H1 (cell line): ENCODE measurements around the gene NDUFS8. TPM values are rescaled to one million over a fixed set of nuclear protein-coding genes. Genes with fewer than 3 reads are reported as not detected.

Experiments used
- CTCF ChIA-PET: fragments of 300-600 bp; sonication (Branson Sonifier 250); formaldehyde crosslinking; loops from one replicate; lab custom pipeline; 2021; ENCODE audit not compliant: partially characterized antibody; lab: Charles Lee
- POLR2A ChIA-PET: fragments of 300-600 bp; sonication (Branson Sonifier 250); formaldehyde crosslinking; loops from one replicate; lab custom pipeline; 2021; ENCODE audit warnings: inconsistent platforms; ENCODE audit not compliant: partially characterized antibody; lab: Charles Lee
- DNase-seq, 2 experiments: peaks; one replicate each; pipeline versions ENCODE4 v3.0.0 to v3.0.0-alpha.2; 2010 to 2022; ENCODE audit warnings: low spot score in 2 of 2, low read depth in 1 of 2, mixed read lengths in 1 of 2
- FAIRE-seq: peaks from 2 replicates; lab custom pipeline; 2011; peaks lifted over from hg19 to GRCh38; lab: Jason Lieb, UNC
- H2AFZ ChIP-seq: 2 replicates; pipeline ENCODE4 v1.8.1; 2012; ENCODE audit warnings: low read length, inconsistent platforms
- H2AK5ac ChIP-seq: 2 replicates; pipeline ENCODE4 v1.6.1; 2013; ENCODE audit warnings: low read depth, low read length
- H2BK120ac ChIP-seq: replicated peaks from 2 replicates; pipeline ENCODE3; 2013; ENCODE audit warnings: low read depth, low read length, inconsistent platforms
- H2BK12ac ChIP-seq: 2 replicates; pipeline ENCODE4 v1.6.1; 2013; ENCODE audit warnings: low read depth, low read length
- H2BK15ac ChIP-seq: 2 replicates; pipeline ENCODE4 v1.6.1; 2013; ENCODE audit warnings: low read length
- H2BK20ac ChIP-seq: 2 replicates; pipeline ENCODE4 v1.6.1; 2013; ENCODE audit warnings: low read length
- H2BK5ac ChIP-seq: 2 replicates; pipeline ENCODE4 v1.6.1; 2013; ENCODE audit warnings: low read depth, low read length
- H3K14ac ChIP-seq: 2 replicates; pipeline ENCODE4 v1.6.1; 2013; ENCODE audit warnings: inconsistent platforms; ENCODE audit not compliant: insufficient read length
- H3K18ac ChIP-seq: 2 replicates; pipeline ENCODE4 v1.6.1; 2013; ENCODE audit warnings: low read length; ENCODE audit errors: extremely low read depth
- H3K23ac ChIP-seq: 2 replicates; pipeline ENCODE4 v1.6.1; 2013; ENCODE audit warnings: inconsistent platforms; ENCODE audit not compliant: insufficient read length
- H3K23me2 ChIP-seq: 2 replicates; pipeline ENCODE4 v1.6.1; 2013; ENCODE audit warnings: low read depth, low read length
- H3K27ac ChIP-seq: 2 replicates; pipeline ENCODE4 v1.6.1; 2011; ENCODE audit warnings: low read depth, low read length, inconsistent platforms
- H3K27me3 ChIP-seq, 4 experiments: replicated peaks in 1 of 4; 1 replicate in 1 of 4; 2 replicates in 3 of 4; pipeline versions ENCODE4 v1.6.1 to v1.8.1; 2011 to 2013; ENCODE audit warnings: low read length in 3 of 4, mild to moderate bottlenecking in 3 of 4, inconsistent platforms in 2 of 4, mixed read lengths in 2 of 4, moderate library complexity in 1 of 4; ENCODE audit not compliant: control insufficient read depth in 3 of 4, insufficient read depth in 3 of 4; ENCODE audit errors: extremely low read depth in 1 of 4
- H3K36me3 ChIP-seq, 4 experiments: 2 replicates each; pipeline versions ENCODE4 v1.6.1 to v1.8.1; 2011 to 2013; ENCODE audit warnings: mild to moderate bottlenecking in 4 of 4, low read length in 3 of 4, moderate library complexity in 2 of 4, control low read depth in 1 of 4, inconsistent platforms in 1 of 4; ENCODE audit not compliant: insufficient read depth in 4 of 4, control insufficient read depth in 2 of 4
- H3K4ac ChIP-seq: replicated peaks from 2 replicates; pipeline ENCODE3; 2013; ENCODE audit warnings: low read length, low read depth, mixed read lengths, inconsistent platforms; ENCODE audit not compliant: insufficient read length
- H3K4me1 ChIP-seq, 4 experiments: replicated peaks in 1 of 4; 1 replicate in 1 of 4; 2 replicates in 3 of 4; pipeline versions ENCODE4 v1.6.1 to v1.8.1; 2011 to 2013; ENCODE audit warnings: low read length in 3 of 4, inconsistent platforms in 2 of 4, mixed read lengths in 1 of 4; ENCODE audit not compliant: insufficient read depth in 4 of 4, control insufficient read depth in 3 of 4
- H3K4me2 ChIP-seq, 2 experiments: 2 replicates each; pipeline versions ENCODE4 v1.6.1 to v1.8.1; 2011 to 2013; ENCODE audit warnings: low read depth in 2 of 2, low read length in 2 of 2, control low read depth in 1 of 2, inconsistent platforms in 1 of 2, mild to moderate bottlenecking in 1 of 2; ENCODE audit not compliant: insufficient read depth in 1 of 2
- H3K4me3 ChIP-seq, 4 experiments: fragments of 200-600, 300-600 bp in 1 of 4; sonication (generic), shearing (Covaris generic), sonication (Bioruptor Twin) in 1 of 4; 2 replicates each; pipeline versions ENCODE4 v1.5.1 to v1.8.1; 2011 to 2016; ENCODE audit warnings: low read length in 4 of 4, low read depth in 3 of 4, control low read depth in 2 of 4, inconsistent platforms in 2 of 4, mild to moderate bottlenecking in 2 of 4, mixed read lengths in 1 of 4, moderate library complexity in 1 of 4; ENCODE audit not compliant: insufficient read depth in 2 of 4; ENCODE audit errors: extremely low read depth in 1 of 4
- H3K56ac ChIP-seq: replicated peaks from 2 replicates; pipeline ENCODE3; 2013; ENCODE audit warnings: low read depth, mild to moderate bottlenecking, mixed read lengths, low read length, inconsistent platforms; ENCODE audit not compliant: insufficient read length
- H3K79me1 ChIP-seq: 2 replicates; pipeline ENCODE4 v1.6.1; 2013; ENCODE audit warnings: low read depth, low read length, control low read depth
- H3K79me2 ChIP-seq, 2 experiments: 2 replicates each; pipeline versions ENCODE4 v1.6.1 to v1.8.1; 2012 to 2013; ENCODE audit warnings: low read length in 2 of 2, mild to moderate bottlenecking in 2 of 2, inconsistent platforms in 1 of 2; ENCODE audit not compliant: insufficient read depth in 2 of 2, control insufficient read depth in 1 of 2
- H3K9ac ChIP-seq, 4 experiments: replicated peaks in 1 of 4; 1 replicate in 1 of 4; 2 replicates in 3 of 4; pipeline versions ENCODE4 v1.6.1 to v1.8.1; 2011 to 2013; ENCODE audit warnings: low read depth in 3 of 4, low read length in 3 of 4, control low read depth in 2 of 4, mild to moderate bottlenecking in 2 of 4, moderate library complexity in 2 of 4, inconsistent platforms in 1 of 4; ENCODE audit errors: extremely low read depth in 1 of 4
- H3K9me3 ChIP-seq, 2 experiments: 2 replicates each; pipeline versions ENCODE4 v1.6.1 to v1.8.1; 2012 to 2013; ENCODE audit warnings: mild to moderate bottlenecking in 2 of 2, moderate library complexity in 2 of 2, control low read depth in 1 of 2, inconsistent platforms in 1 of 2, low read depth in 1 of 2, low read length in 1 of 2, mixed read lengths in 1 of 2; ENCODE audit not compliant: insufficient read depth in 2 of 2
- H4K20me1 ChIP-seq, 2 experiments: replicated peaks in 1 of 2; 2 replicates each; pipeline versions ENCODE3 to v1.8.1; 2011 to 2013; ENCODE audit warnings: inconsistent platforms in 2 of 2, low read length in 2 of 2, mild to moderate bottlenecking in 1 of 2; ENCODE audit not compliant: insufficient read depth in 2 of 2, control insufficient read depth in 1 of 2
- H4K5ac ChIP-seq: 2 replicates; pipeline ENCODE4 v1.6.1; 2013; ENCODE audit warnings: low read length, low read depth, mixed read lengths, inconsistent platforms; ENCODE audit not compliant: insufficient read length
- H4K8ac ChIP-seq: 2 replicates; pipeline ENCODE4 v1.8.0; 2013; ENCODE audit warnings: mild to moderate bottlenecking, moderate library complexity, low read length, inconsistent platforms; ENCODE audit not compliant: insufficient read depth; ENCODE audit errors: extremely low read depth
- H4K91ac ChIP-seq: replicated peaks from 2 replicates; pipeline ENCODE3; 2013; ENCODE audit warnings: low read length, mixed read lengths, inconsistent platforms; ENCODE audit not compliant: insufficient read length
- ATF2 ChIP-seq: IDR thresholded peaks from 2 replicates; pipeline ENCODE4 v1.6.1; 2012; ENCODE audit warnings: low read length, inconsistent platforms
- CBX5 ChIP-seq: fragments of 300-800, 300-1000 bp; sonication (generic); IDR thresholded peaks from 2 replicates; pipeline ENCODE4 v1.7.1; 2016; ENCODE audit warnings: antibody characterized with exemption, low read length, low read depth
- CHD2 ChIP-seq: IDR thresholded peaks from 2 replicates; pipeline ENCODE4 v1.6.1; 2012; ENCODE audit warnings: low read length, improper control_type of control experiment
- E2F6 ChIP-seq: IDR thresholded peaks from 2 replicates; pipeline ENCODE4 v1.6.1; 2012; ENCODE audit warnings: inconsistent platforms
- EGR1 ChIP-seq: IDR thresholded peaks from 2 replicates; pipeline ENCODE4 v1.6.1; 2011; ENCODE audit warnings: low read depth, low read length, borderline replicate concordance
- EZH2 ChIP-seq: fragments of 200-600 bp; sonication (generic); IDR thresholded peaks from 2 replicates; pipeline ENCODE4 v1.7.1; 2012; ENCODE audit warnings: low read depth, mild to moderate bottlenecking, moderate library complexity, low read length, inconsistent platforms; ENCODE audit not compliant: severe bottlenecking
- GTF2F1 ChIP-seq: IDR thresholded peaks from 2 replicates; pipeline ENCODE4 v1.6.1; 2012; ENCODE audit warnings: low read depth, low read length, improper control_type of control experiment, borderline replicate concordance
- POLR2AphosphoS5 ChIP-seq: IDR thresholded peaks from 2 replicates; pipeline ENCODE4 v1.6.1; 2011; ENCODE audit warnings: low read depth, low read length
- RBBP5 ChIP-seq: IDR thresholded peaks from 2 replicates; pipeline ENCODE4 v1.7.1; 2012; ENCODE audit warnings: low read depth, mild to moderate bottlenecking, inconsistent platforms, low read length, moderate library complexity, borderline replicate concordance
- RNF2 ChIP-seq: fragments of 200-900, 300-1000 bp; sonication (generic); IDR thresholded peaks from 2 replicates; pipeline ENCODE4 v1.7.1; 2016; ENCODE audit warnings: borderline replicate concordance, low read depth, mild to moderate bottlenecking, antibody characterized with exemption, low read length; ENCODE audit not compliant: poor library complexity, severe bottlenecking; ENCODE audit errors: missing control alignments
- SP4 ChIP-seq: IDR thresholded peaks from 2 replicates; pipeline ENCODE4 v1.6.1; 2012; ENCODE audit warnings: low read length, inconsistent platforms
- WGBS, 2 experiments: shearing (Covaris generic) in 1 of 2; methylation state at CpG; one replicate each; pipeline versions ENCODE4 v1.1.6 to v1.1.7; 2013 to 2015; ENCODE audit warnings: low lambda C conversion rate in 2 of 2, mixed read lengths in 2 of 2, inconsistent platforms in 1 of 2, low coverage in 1 of 2, missing lambda C conversion rate in 1 of 2; ENCODE audit not compliant: insufficient replicate concordance in 2 of 2, insufficient coverage in 1 of 2, insufficient read length in 1 of 2; ENCODE audit errors: extremely low coverage in 1 of 2, missing lambda C conversion rate in 1 of 2; 5-methylcytosine and 5-hydroxymethylcytosine counted together
- polyA plus RNA-seq, 7 experiments: library from polyadenylated mRNA; depleted of rRNA in 3 of 7; stranded (reverse) in 5 of 7; unstranded in 2 of 7; fragments of >200 nt in 5 of 7; fragments of 200-250 nt in 2 of 7; gene quantifications; 1 replicate in 5 of 7; 2 replicates in 1 of 7; 4 replicates in 1 of 7; pipeline versions ENCODE4 v1.2.1 to v1.2.3, GENCODE V29; 2011 to 2013; ENCODE audit warnings: missing spikeins in 2 of 7, mixed read lengths in 2 of 7
- total RNA-seq: library from RNA; stranded (reverse); fragmentation: NEBNext Ultra II Directional; extraction: Animal tissue kit (Norgen Biotek cat#: 25700); gene quantifications from 2 replicates; pipeline ENCODE4 v1.2.1, GENCODE V29; 2021

The NDUFS8 gene
- total and polyA plus RNA-seq, 2 of the 8 experiments (the other 6 are each of a cell fraction or from before 2014, with no cell fraction given) = 182 to 291 TPM

DNA sequence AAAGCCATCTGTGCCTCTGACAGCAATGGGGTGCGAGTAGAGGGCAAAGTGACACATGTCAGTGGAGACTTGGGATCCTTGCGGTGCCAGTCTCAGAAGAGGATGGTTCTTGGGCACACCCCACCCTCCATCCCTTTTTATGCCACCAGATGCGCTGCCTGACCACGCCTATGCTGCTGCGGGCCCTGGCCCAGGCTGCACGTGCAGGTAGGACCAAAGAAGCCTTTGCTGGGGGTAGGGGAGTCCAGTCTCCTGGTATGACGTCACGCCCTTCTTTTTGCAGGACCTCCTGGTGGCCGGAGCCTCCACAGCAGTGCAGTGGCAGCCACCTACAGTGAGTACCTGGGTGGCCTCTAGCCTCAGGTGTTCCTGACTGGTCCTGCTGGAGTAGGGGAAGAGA lies 1.5 kb downstream of the NDUFS8 start:
- Histone ChIP-seq H3K56ac (no peak overlapping the region), H2BK20ac (no peak overlapping the region), H3K79me2 (peaks cover 0 to 22% of the 10 kb centered on the region in 2 experiments; a peak in 2 of 4 replicates), H3K79me1 (peaks cover 10% of the 10 kb centered on the region), H2BK5ac (no peak overlapping the region), H3K27me3 (no peaks in the 10 kb centered on the region), H3K4me2 (peak overlapping the region; percentile 76 to 86; a peak in 2 of 4 replicates), H2BK15ac (no peak overlapping the region), H3K18ac (no peak overlapping the region), H2BK120ac (no peak overlapping the region), H4K8ac (no peak overlapping the region), H2AFZ (no peak overlapping the region), H4K20me1 (peaks cover 0 to 5% of the 10 kb centered on the region in 2 experiments), H3K9ac (0 out of 7 replicates have a peak overlapping the region, but pooled peaks of 1 of the 4 experiments have one; percentile 6), H3K23ac (no peak overlapping the region), H2AK5ac (no peak overlapping the region), H2BK12ac (no peak overlapping the region), H3K23me2 (peaks cover 3% of the 10 kb centered on the region; the same call in 1 of the 2 replicates), H3K36me3 (peaks cover 4 to 17% (median 15%) of the 10 kb centered on the region in 4 experiments), H3K9me3 (no peaks in the 10 kb centered on the region), H3K4me1 (peaks cover 0 to 8% (median 6%) of the 10 kb centered on the region in 4 experiments; a peak in 5 of 7 replicates), H3K4ac (no peak overlapping the region), H3K14ac (no peak overlapping the region), H4K5ac (no peak overlapping the region), H3K4me3 (no peak overlapping the region), H3K27ac (no peak overlapping the region), H4K91ac (no peak overlapping the region)
- no peak for DNase-seq
- CTCF ChIA-PET = interaction anchor here (1.2 to 1.3 kb wide), 2 partner anchors 11 to 23 kb away, joined by 3 to 5 read pairs; no protein-coding TSS in a partner anchor
- TF ChIP-seq POLR2AphosphoS5 = no peak
- no peak for TF ChIP-seq ATF2
- TF ChIP-seq SP4 = no peak
- TF ChIP-seq EZH2 = no peak
- TF ChIP-seq CBX5 = no peak
- no peak for TF ChIP-seq GTF2F1
- TF ChIP-seq E2F6 = no peak
- TF ChIP-seq RBBP5 = no peak
- TF ChIP-seq EGR1 = no peak
- no peak for TF ChIP-seq CHD2
- TF ChIP-seq RNF2 = no peak
- 82% methylated on average over 9 of the region's 9 CpGs; no CpG with 5 or more reads in 1 of the 2 experiments for WGBS, 2 experiments
- FAIRE-seq = no peak
- POLR2A ChIA-PET = interaction anchor here (1.8 to 16.6 kb wide), 3 partner anchors 10 to 21 kb away, joined by 6 to 183 read pairs (median 24); no protein-coding TSS in a partner anchor
